NCI-H2081 treated with DMSO at 0.1 percent for 48 hours (cell line): ENCODE data around the gene PRRC2A.

Experiments
- DNase-seq: peaks from one replicate; lab custom pipeline; 2025; lab: John Stamatoyannopoulos, UW

The PRRC2A gene

DNA sequence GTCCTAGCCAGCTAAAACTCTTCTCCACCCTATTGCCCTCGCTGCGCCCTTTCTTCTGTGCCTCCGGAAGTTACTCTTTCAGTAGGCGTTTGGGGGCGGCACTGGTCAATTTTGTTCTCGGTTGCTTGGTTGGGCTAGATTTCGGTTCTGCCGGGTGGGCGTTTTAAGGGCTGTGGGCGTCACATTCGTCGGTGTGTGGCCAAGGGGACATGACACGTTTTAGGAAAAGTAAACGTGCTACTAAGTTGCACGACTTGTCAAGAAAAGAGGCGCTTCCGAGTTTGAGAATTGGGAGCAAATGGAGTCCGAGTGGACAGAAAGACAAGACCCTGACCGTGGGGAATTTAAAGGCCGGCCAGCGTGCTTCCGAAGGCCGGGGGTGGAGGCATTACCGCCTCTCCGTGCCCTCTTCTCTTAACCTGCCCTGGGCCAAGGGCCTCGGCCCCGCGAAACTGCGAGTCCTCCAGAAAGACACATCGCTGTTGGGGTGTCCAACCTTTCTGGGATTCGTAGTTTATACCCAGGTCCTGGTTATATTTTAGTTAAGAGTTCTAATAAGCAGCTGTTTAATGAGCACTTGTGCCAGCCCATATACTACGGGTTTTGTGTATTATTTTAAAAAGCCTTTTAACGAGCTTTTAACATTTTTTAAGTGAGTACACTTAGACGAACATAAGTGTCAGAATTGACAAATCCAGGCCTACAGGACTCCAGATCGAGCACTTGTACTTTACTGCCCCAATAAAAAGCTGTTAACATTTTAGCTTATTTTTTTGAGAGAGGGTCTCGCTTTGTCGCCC, 32.6 kb downstream of the PRRC2A start:
- DNase-seq, result peak; percentile 67

DNA sequence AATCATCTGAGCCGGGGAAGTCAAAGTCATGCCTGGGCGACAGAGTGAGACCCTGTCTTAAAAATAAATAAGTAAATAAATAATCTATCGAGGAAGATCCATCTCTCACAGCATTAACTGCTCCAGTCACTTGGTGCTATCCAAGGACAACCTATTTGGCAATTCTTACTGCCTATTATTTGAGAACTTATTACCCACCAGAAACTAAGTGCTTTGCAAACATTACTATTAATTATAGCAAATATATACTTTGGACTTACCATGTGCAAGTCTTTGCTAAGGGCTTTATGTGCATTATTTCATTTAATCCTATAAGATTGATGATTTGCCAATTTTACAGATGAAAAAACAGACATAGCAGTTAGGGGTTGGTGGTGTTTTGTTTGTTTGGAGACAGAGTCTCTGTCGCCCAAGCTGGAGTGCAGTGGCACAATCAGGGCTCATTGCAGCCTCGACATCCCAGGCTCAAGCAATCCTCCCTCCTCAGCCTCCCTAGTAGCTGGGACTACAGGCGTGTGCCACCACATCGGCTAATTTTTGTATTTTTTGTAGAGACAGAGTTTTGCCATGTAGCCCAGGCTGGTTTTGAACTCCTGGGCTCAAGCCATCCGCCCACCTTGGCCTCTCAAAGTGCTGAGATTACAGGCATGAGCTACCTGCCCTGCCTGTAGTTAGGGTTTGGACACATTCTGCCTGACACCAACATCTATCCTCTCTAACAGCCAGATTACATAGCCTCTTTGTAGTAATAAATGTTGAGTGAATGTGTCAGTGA, 34.2 kb downstream of the PRRC2A start:
- DNase-seq, result no peak

DNA sequence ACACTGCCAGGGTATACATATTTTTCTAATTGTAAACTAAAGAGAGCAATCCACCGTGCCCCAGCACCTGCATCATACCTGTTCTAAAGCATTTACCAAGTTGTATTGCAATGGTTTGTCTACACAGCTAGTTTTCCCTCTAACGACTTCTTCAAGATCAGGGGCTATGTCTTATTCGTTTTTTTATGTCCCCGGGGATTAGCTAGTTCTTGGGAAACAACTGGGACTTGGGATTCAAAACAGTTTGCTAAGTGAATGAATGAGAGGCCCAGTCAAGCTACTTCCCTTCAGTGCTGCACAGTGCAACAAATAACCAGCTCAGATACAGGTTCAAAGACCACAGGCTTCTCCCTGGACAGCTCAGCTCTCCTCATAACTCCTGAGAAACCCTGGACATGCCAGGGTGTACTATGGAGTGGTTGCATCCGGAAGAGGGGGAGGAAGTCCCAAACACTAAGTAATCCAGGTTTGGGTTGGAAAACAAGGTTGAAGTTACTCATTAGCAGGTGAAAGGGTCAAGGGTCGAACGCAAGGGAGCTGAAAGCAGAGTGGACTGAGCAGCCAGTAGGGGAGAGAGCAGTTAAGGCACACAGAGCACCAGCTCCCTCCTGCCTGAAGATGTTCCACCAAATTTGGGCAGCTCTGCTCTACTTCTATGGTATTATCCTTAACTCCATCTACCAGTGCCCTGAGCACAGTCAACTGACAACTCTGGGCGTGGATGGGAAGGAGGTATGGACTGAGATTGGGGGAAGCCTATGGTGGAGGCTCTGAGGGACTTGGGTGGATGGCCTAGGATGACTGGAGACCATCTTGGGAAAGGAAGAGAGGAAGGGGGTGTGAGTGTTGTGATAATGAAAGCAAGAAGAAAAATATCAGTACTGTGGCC, 35.1 kb downstream of the PRRC2A start, which contains the start of gene APOM:
APOM (plus strand) TSS at position 546 of the 889 bp plus-strand sequence; CDS start at position 619, 73 bp downstream.
- DNase-seq, result no peak

DNA sequence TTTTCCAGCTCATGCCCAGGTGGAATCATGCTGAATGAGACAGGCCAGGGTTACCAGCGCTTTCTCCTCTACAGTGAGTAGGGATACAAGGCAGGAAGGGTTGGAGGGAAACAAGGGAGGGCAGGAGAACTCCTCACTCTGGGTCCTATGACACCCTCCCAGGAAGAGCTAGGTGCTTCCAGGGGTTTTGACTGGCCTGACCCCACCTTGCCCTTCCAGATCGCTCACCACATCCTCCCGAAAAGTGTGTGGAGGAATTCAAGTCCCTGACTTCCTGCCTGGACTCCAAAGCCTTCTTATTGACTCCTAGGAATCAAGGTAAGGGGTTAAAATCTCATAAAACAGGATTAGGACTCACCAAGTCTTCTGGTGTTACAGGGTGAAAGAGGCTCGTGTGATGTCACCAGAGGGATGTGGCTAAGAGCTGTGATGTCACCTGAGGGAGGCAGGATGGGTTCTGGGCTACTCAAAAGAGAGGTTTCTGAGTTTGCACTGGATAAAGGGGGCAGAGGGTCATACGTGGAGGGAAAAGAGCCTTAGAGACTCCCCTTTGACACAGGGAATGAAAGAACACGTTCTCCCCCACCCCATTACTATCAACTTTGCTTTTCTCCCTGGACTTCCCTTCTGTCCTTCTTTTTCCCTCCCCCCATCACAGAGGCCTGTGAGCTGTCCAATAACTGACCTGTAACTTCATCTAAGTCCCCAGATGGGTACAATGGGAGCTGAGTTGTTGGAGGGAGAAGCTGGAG, 37.1 kb downstream of the PRRC2A start:
- DNase-seq, result no peak

DNA sequence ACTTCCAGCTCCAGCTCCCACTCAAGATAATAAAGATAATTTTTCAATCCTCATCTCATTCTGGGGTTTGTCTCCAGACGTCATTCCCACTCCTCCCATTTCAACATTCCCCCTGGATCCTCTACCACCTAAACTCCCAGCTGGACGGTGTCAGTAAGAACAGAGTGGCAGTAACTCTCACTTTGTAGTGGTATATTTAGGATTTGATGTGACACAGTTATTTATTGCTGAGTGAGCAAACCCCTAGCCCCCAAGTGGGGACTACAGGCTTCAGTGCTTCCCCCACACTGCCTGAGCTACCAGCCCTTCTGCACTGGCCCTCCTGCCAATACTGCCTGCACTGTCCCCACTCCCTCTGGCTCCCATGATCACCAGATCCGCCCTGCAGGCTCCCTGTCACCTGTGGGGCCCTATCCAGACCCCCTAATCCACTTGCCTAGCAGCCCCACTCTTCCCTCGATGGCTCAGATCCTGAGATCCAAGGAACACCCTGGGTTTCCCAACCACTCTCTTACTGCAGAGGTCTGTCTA, 37.7 kb downstream of the PRRC2A start:
- no peak for DNase-seq

DNA sequence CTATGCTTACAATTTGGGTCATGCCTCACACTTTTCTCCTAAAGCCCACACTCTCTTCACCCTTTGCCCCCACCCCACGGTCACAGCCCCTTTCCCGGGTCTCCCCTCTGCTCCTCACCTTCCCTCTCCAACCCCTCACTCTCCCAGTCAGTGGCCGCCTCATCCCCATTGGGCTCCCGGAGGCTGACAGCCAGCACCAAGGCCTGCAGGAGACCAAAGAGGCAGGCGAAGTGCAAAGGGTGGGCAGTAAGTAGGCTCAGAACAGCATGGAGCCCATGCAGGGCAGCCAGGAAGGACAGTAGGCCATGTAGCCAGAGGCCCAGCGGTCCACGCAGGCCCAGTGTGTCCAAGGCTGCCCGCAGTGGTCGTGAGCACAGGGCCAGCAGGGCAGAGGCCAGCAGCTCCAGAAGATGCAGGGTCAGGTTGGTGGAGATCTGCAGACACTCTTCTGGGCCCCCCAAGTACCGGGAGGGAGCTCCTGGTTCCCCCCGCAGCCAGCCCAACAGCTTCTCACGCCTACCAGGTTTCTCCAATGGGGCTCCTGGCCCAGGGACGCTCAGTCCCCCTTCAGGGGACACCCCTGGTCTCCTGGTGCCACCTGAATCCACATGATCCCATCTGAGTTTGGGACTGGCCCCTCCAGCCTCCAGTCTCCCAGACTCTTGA, 38.6 kb downstream of the PRRC2A start:
- no peak for DNase-seq

DNA sequence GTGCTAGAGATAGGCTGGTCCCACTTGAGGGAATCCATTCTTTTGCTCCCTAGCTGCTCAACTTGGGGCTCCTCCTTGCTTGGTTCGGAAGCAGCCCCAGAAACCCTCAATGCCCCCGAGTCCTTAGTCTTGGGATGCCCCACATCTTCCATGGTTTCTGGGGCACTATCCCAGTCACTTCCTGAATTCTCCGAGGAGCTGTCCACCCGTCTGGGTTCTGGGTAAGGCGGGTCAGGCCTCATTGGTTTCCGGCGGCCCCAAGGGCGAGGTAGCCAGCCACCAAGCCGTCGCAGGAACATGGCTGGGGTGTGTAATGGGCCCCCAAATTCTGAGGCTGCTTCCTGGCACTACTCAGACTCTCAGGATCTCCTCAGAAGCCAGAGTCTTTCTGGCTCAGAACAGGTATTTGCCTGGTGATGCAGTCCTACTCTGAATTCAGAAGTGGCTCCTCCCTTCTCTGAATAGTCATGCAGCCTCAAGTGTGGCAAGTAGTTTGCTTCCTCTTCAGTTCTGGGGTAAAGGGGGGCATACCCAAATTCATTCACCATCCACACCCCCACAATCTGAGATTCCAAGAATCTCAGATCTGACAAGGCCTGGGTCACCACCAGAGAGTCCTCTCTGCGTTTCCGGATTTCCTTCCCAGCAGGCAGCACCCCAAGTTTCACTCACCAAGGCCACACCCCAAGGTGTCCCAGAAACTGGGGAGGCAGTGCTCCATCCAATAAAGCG, 39.3 kb downstream of the PRRC2A start:
- no peak for DNase-seq

DNA sequence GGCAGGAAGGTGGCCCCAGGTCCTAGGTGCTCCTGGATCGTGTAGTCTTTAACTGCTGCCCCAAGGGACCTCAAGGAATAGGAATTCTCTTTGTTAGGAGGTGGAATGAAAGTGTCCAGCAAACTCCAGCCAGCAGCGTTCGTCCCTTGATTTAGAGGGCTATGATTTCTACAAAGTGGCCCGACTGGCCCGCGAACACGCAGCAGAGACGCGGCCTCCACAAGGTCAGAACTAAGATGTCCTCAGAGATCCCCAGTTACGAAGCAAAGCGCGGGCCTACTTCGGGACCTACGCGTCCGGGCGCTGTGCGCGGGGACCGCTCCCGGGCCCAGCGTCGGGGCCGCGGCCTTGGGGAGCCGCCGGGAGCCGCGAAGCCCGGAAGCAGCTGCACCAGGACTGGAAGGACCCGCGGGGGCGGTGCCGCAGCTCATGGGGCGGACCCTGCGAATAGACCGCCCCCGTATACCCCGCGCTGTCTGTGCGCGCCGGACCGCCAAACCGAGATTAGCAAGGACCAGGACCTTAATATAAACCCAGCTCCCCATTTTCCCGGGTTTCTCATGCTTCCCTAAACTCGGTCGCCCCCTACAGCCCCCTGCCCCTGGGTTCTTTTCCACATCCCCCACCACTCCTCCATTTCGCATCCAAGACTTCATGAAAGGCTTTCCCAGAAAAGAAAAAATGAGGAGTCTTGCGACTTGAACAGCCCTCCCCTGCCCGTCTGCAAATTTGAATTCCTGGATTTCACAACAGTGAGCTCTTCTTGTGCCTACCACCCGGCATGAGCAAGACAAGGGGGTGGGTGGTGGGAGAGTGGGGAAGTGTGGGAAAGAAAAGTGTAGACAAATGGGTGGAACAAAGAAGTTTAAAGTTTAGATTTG, 40.1 kb downstream of the PRRC2A start, which contains the start of gene C6orf47:
C6orf47 (minus strand) TSS at position 398 of the 881 bp plus-strand sequence. CDS start 831 bp downstream, outside the sequence.
- peak; percentile 9 for DNase-seq

DNA sequence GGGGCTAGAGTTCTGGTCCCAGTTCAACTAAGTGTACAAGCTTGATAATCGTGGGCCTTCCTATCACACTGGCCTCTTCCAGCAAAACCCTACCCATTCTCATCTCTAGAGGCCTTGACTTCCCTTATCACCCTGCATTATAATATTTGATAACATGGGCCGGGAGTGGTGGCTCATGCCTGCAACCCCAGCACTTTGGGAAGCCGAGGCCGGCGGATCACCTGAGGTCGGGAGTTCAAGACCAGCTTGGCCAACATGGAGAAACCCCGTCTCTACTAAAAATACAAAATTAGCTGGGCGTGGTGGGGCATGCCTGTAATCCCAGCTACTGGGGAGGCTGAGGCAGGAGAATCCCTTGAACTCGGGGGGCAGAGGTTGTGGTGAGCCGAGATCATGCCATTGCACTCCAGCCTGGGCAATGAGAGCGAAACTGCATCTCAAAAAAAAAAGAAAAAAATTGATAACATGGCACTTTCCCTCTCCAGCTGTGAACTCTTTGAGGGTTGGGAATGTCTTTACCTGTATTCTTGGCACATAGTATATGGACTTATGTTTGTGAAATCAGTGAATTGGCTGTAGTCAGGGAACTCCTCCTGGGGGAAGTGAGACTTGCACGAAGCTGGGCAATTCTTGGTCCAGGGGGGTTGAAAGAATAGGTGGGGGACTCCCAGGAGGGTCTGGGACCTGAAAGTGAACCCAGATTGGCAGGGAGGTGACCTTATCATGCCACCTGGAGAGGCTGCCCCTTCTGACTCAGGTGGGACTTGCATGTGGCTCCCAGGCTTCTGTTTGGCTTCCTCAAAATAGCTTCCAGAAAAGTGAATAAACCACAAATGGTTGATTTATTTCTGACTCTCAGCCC, 41.0 kb downstream of the PRRC2A start:
- no peak for DNase-seq

DNA sequence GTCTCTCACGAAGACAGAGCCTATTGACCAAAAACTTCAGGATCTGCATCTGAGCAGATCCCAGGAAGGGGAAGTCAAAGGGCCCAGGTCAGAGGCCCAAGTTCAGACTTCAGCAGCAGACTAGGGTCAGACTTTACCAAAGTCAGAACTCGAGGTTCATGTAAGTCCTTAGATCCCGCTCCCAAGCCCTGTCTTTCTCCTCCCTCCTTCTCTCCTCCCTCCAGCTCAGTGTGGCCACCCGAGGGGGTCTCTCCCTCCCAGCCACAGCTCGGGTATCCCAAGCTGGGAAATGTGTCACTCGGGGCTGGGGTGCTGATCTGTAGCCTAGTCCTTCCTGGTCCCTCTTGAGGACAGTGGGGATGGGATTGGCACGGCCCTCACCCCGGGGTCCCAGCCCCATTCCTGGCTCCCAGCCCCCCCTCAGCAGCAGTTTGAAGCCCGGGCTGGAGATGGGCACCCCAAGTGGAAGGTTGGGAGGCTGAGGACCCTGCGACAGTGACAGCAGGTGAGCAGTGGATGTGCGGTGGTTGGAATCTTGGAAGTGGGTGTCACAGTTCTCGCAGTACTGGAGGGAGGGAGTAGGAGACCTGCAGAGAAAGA, 41.7 kb downstream of the PRRC2A start:
- no peak for DNase-seq

DNA sequence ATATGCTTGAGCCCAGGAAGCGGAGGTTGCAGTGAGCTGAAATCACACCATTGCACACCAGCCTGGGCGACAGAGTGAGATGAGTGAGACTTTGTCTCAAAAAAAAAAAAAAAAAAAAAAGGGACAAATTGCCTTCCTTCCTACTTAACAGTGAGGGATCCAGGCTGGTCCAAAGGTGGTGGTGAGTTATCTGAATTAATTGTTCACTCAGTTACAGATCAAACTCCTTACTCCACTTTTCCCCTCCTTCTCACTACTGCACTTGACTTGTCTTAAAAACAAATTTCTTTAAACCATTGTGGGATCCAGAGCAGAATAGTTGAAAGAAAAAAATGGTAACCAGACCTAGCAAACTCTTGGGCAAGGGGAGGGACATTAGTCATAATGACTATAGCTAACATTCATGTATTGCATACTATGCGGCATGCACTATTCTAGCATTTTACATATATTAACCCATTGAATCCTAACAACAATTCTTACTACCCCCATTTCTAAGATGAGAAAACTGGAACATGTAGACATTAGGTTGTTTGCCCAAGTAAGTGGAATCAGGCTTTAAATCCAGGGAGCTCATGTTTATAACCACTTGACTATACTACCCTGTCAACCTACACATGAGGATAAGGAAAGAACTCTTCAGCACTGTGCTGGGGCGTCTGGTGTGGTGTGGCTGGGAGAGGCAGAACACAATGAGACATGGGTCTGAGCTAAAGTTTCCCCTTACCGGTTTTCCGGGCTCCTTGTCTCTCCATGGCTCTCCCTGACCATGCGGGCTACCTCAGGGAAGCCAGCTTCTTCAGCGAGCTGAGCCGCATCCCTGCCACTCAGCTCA, 42.8 kb downstream of the PRRC2A start:
- no peak for DNase-seq

DNA sequence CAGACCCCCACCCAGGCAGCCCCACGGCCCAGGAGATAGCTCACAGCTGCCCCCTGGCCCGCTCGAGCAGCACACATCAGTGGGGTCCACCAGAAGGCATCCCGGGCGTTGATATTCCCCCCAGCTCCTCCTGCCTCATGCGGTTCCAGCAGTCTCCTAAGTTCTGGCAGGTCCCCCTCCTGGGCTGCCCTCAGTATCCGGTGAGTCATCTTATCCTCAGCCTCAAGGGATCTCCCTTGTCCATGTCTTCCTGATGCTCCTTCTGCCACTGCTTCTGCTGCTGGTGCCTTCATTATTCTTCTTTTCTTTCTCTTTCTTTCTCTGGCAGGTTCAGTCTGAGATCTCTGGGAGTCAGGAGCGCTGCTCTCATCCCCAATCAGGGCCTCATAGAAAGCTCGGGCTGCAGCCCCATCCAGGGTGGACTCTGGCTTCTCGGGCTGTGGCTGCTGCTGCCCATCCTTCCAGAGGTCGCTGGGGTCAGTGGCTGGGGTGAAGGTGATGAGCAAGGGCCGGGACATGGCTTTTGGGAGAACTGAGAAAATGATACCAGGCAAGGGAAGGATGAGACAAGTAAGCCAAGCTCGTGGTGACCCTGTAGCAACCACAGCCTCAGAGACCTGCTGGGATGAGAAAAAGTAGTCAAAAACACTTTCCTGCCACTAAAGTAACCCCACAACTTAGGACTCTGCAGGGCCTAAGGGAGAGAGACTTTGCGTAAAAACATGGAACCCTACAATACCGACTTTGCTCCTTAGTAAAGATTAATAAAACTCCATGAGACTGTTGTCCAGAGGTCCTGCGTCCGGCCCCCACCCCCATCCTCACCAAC, 43.7 kb downstream of the PRRC2A start:
- DNase-seq, result no peak

DNA sequence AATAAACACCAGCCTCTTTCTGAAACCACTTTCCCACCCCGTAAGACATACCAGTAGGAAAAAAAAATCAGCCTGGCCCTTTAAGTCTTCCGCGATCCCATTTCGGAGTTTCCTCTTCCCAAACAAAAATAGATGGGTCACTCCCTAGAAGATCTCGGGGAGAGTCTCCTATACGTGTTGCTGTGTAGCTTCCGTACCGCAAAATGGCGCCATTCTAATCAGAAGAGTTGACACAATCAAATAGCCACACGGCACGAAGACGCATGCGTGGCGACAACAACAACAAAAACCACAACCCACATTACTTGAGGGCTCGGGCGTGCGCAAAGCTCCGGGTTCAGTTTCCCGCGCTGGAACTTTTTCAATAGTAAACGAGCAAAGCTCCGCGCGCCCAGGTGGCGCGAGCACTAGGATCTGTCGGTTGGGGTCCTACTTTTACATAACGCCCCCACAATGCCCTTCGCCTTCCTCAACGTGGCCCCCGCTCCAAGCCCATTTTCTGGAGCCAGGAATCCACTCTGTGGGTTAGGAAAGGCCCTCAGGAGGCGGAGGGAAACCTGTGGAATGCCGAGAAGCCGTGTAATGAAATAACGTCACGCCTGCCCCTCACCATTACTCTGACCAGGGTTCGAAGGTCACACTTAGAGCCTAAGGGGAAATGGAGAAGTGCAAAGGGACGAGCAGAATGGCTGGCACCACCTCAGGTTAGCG, 44.4 kb downstream of the PRRC2A start, which contains the start of gene GPANK1:
GPANK1 (minus strand) TSS at position 208 of the 711 bp plus-strand sequence. CDS start 519 bp downstream, outside the sequence.
- peak; percentile 74 for DNase-seq

DNA sequence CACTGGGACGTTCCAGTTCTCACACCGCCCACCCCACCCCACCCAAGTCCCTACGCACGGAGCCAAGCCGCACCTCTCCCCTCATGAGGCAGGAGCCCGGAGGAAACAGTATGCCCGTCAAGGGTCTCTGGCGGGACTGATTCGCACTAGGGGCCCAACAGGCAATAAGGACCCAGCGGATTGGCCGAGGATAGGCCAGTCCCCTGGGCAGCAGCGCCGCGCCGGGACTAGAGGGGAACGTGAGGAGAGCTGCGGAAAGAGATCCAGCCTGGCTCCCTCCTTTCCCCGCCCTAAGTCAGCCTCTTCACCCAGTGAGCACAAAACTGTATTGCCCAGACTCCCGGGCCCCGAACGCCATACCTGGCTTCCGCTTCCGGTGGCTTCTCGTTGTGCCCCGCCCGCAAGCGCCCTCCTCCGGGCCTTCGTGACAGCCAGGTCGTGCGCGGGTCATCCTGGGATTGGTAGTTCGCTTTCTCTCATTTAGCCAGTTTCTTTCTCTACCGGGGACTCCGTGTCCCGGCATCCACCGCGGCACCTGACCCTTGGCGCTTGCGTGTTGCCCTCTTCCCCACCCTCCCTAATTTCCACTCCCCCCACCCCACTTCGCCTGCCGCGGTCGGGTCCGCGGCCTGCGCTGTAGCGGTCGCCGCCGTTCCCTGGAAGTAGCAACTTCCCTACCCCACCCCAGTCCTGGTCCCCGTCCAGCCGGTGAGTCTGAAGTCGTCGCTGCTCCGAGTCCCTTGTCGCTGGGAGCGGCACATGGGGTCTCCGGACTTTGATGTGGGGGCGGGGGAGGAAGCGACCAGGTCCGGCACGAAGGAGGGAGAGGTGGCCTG, 45.2 kb downstream of the PRRC2A start, which contains the start of gene CSNK2B:
CSNK2B (plus strand) TSS at position 580 of the 836 bp plus-strand sequence. CDS start 752 bp downstream, outside the sequence.
- peak; percentile 92 for DNase-seq
